HPDE6-E6E7 (cell line): ENCODE results near the gene BUD13.

Source experiments
- DNase-seq: peaks from one replicate; pipeline ENCODE4 v3.0.0; 2011; ENCODE audit warnings: missing footprints; ENCODE audit errors: extremely low spot score

Gene BUD13

DNA sequence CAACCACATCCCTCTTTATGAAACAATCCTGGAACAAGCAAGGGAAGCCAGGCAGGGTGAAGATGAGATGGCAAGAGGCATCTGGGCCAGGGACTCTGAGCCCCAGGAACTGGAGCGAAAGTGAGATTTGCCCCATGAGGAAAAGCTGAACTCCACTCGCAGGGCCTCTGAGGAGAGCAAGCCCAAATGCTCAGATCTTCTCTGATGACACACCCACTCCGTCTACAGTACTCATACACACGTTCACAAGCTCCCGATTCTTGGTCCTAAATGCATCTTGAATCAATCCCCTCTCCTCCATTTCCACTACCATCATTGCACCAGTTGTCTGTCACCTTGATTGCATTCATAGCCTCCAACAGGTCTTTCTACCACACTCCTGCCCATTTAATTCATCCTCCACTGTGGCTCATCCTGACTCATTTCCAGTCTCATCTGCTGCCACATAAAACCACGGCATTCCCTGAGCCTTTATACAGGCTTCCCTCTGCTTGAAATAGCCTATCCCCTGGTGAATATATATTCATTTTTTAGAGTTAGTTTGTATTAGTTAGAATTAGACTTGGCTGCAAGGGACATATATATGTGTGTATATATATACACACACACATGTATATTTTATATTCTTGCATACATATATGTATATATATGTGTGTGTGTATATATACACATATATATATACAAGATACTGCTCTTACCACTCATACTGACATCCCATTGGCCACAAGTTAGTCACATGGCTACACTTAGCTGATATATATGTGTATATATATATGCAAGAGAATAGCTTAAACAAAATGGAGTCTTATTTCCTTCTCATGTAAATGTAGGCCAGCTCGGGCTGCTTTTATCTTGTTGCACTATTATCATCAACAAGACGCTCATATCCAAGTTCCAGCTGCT lies 20.3 kb upstream of the BUD13 start:
- peak; percentile 57 for DNase-seq

DNA sequence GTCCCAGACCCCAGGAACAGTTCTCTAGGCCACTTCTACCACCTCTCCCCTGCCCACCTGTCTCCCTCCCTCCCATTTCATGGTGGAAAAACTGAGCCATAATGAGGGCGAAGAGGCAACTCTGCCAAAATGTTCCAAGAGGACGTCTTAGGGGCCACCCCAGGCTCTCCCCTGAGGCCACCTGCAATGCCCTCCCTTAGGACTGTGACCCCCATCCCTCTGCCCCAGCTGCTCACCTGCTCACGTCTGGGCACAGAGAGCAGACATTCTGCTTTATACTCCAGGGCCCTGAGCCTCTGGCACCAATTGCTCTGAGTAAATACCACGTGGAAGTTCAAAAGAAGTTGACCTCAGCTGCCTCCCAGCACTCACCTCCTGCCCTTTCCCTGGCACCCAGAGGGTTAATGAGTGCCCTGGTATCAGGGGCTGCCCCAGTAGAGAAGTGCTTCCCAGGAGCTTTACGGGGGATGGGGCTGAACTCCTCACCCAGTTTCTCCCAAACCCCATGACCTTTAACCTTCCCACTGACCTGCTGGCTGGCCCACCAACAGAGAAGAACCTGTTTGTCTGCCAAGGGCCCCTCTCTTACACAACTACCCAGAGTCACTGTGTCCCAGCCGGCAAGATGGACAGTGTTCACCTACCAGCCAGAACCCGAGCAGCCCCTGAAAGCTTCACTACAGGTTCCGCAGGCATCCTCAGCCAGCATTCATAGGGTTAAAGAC lies 19.5 kb upstream of the BUD13 start:
- no peak for DNase-seq

DNA sequence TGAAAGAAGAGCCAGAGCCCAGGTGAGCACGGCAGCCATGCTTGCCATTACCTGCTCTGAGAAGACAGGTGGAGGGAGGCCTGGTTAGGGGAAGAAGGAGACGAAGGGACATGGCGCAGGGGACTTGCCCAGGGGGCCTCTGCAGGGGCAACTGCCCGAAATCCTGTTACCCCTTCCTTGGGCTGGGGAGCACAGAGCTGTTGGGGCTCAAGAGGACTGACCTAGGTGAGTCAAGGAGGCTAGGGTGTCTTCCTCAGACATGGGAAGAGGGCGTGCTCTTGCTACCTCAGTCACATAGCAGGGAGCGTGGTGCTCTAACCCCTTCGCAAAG lies 19.0 kb upstream of the BUD13 start, which contains the start of gene APOA5:
APOA5 (minus strand) TSS at position 67 of the 331 bp plus-strand sequence; CDS start at position 48, 19 bp downstream.
- DNase-seq = no peak

DNA sequence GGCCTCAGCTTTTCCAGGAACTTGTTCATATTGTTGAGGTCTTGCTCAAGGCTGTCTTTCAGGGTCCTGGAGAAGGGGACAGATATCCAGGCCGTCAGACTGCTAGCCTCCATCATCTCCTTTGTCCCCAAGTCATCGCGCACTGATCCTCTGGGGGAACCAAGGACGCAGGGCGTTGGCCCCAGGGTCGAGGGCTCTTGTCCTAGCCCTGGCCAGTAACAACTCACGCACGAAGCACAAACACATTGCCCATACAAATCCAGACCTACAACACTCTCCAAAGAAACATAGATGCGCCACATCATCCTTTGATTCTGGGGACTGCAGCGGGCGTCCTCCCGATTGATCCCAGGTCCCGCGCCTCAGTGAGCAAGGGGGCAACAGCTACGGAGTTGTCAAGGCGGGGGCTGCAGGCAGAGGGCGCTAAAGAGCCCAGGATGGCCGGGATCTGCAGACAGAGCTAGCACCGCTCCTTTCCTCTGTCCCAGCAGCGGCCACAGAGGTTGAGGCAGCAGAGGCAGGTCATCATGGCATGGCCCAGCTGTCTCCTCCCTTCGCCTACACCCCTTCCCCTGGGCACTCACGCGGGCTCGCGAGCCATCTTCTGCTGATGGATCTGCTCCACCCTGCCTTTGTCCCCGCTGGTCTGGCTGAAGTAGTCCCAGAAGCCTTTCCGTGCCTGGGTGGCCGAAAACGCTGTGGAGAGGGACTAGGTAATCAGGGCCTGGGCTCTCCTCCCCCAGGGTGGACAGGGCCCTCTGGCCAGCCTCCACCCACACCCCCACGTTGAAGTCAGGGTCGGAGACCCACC lies 18.4 kb upstream of the BUD13 start:
- no peak for DNase-seq

DNA sequence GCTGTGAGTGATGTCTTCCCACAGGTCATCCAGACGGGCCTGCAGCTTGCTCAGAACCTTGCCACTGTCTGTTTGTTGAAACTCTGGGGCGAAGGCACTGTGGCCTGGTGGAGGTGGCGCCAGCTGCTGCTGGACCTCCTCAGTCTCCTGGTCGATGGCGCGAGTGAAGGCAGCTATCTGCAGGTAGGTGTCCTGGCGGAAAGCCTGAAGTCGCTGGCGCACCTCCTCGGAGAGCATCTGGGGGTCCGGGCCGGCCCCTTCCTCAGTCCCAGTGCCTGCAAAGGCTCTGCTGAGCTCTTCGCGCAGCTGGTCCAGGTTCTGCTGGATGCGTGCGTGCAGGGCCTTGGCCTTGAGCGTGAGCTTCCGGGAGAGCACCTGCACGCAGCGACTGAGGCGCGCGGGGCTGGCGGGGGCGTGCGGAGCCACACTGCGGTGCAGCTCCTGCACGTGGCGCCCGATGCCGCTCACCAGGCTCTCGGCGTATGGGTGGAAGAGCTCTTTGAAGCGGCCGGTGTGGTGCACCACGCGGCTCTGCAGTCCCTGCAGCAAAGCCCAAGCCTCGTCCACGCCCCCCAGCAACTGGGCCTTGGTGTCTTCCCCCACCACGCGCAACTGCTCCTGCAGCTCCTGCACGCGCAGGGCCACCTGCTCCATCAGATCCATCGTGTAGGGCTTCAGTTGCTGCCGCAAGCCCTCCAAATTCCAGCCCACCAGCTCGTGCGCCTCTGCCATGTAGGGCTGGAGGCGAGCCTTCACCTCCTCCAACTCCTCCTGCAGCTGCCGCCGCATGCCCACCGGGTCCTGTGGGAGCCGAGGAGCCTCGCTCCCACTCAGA lies 17.6 kb upstream of the BUD13 start:
- DNase-seq = no peak

DNA sequence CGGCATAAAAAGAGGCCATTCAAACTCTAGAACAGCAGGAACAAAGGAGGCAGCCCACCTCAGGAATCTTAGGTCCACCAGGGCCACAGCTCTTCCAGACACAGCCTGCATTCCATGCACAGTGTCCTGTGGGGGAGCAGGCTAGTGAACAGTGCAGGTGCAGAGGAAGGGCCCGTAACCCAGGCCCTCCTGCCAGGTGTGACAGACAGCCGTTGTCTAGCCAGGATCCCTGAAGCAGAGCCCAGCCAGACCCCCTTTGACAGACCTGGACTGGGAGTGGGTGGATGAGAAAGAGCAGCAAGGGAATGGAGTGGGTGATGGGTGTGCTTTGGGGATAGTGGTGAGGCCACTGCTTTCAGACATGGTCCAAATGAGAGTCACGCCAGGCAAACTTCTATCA lies 16.2 kb upstream of the BUD13 start:
- DNase-seq = no peak

DNA sequence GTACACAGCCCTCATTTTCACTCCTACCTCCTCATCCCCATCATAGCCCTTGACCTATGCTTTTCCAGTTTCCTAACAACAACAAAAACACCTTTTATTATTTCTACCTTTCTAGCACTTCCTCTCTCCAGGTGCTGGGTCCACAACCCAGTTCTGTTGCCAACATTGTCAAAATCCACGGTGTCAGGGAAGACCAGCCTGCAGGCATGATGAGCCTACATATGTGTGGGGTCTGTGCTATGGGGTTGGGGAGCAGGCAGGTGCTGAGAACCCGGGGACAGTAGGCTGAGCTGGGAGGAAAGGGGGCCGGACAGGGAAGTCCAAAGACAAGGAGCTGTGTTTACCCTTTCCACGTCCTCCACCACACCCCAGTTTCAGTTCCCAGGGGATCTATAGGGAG lies 15.7 kb upstream of the BUD13 start:
- DNase-seq = no peak

DNA sequence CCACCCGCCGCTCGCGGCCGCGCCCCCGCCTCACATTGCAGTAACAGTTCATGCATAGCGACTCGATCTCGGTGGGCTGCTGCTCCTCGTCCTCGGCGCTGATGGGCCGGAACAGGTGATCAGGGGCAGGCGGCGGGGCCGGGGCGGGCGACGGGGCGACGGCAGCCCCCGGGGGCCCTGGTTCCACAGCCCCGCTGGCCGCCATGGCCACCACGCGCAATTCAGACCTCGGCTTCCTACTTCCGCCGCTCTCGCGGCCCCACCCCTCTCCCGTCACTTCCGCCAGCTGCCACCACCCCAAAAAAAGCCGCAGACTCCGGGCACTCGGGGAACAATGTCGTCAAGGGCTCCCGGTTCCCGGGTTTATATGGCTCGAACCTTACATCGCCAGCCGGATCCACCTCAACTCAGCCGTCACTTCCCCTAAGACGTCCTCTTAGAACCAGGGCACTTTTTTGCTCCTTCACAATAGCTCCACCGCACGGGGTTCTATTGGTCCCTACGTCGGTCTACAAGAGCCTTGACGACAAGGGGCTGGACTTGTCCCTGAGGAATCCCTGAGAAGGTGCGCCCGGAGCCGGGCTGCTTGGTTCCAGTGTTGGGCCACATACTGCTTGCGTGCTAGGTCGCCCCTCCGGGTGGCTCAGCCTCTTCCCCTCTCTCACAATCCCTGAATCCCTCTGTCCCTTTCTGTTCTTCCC lies 15.1 kb upstream of the BUD13 start, which contains the start of gene ZPR1:
ZPR1 (minus strand) TSS at position 238 of the 701 bp plus-strand sequence; CDS start at position 205, 33 bp downstream.
- DNase-seq = peak; percentile 91

DNA sequence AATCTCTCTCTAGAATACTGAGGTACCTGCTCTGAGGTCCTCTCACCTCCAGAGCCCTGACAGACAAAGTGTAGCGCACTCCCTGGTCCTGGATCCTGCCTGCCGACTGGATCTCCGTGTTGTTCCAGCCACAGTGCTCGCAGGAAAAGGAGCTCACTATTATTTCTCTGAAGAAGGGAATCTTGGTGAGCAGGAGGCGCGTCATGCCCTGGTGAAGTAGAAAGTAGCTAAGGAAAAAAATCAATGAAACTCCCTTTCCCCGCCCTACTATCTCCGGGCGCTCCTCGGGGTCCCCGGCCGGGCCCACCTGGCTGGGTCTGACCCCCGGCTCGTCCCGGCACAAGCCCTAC lies 14.6 kb upstream of the BUD13 start:
- no peak for DNase-seq

DNA sequence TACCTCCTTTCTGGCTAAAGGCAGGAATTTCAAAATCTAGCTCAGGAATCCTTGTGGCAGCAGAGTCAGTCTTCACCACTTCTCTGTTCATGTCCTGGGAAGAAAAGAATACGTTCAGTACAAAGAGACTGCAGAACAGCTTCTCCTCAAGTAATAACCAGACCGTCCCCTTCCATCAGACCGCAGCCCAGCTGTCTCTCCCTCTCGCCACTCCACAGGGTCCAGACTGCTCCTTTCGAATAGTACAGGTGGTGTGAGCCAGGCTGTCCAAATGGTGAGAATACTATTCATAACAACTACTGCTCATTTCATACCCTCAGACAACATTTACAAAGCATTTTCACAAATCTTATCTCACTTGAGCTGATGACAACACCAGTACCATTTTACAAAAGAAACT lies 14.2 kb upstream of the BUD13 start:
- no peak for DNase-seq

DNA sequence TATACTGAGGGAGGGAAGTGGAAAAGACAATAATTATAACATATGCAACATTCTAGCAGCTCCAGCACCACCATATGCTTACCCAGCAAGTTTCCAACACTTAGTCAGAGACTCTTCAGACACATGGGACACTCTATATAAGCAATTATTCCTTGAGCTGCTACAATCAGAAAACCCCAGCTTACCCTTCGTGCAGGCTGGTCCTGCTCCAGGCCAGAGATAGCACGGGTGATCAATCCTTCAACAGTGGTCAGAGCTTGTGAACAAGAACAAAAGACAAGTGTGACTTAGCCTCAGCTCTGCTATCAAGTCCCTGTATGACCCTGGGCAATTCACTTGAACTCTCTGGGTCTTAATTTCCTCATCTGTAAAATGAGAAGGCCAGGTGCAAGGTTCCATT lies 13.5 kb upstream of the BUD13 start:
- DNase-seq = no peak

DNA sequence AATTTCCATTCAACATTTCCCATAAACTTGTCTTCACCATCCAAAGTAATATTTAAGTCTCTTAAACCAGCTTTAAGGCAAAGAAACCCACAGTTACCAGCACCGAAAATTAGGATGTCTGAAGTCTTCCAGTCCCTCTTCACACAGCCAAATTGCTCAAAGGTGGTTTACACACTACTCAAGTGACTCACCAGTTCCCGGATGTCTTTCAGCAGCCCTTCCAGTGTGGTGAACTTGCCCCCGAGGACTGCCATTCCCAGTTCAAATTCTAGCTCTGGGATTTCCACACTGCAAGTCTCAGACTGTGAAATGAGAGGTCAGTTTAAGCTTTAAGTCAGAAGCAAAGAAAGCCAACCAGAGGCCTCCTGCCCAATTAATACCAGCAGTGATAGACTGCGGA lies 9.9 kb upstream of the BUD13 start:
- DNase-seq = no peak

DNA sequence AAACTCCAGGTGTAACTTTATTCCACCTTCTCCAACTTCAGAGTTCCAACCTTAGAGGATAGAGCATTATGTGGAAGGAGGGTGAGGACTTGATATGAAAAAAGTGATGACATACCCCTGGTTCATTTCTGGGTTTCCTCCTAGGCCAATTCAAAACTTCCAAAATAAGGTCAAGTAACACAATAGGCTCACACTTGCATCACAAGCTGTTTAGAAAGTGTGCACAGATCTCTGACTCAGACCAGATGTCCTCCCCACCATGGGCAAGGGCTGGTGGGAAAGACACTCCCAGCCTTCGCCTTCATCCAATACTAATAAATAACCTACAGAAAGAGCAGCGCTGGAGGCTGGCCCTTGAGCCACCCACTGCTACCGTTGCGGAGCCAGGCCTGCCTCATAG lies 5.8 kb upstream of the BUD13 start:
- DNase-seq = no peak

DNA sequence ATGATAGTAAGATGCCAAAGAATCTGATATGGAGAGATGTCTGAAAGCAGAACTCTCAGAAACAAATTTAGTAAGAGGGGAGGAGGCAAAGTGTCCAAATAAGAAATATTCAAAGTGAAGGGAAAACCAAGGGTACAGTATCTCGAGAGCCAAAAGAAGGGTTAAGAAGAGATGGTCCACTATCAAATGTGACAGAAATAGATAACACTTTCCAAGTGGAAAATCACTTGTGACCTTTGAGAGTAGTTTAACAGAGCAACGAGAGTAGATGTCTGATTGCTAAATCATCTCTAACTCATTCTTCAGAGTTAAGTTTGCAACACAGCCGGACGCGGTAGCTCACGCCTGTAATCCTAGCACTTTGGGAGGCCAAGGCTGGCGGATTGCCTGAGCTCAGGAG lies 4.3 kb upstream of the BUD13 start:
- no peak for DNase-seq

DNA sequence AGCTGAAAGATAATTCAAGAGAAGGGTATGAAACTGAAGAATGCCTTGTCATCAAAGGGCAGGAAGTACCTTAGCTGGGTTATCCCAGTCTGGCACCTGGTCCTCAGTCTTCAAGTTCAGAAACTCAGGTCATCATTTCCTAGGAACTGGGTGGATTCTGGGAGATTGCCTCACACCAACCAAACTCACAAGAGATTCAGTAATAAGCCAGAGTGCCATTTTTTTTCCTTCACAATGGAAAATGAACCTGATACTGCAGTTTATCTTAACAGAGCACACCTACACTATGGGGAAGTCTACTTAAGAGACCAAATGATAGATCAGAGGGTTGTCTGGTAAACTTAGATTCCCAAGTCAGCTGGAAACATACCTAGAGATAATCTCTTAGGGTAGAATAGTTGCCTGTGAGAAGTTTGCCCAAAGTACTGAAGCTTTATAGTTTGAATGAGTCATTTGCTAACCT lies 3.8 kb upstream of the BUD13 start:
- DNase-seq = no peak

DNA sequence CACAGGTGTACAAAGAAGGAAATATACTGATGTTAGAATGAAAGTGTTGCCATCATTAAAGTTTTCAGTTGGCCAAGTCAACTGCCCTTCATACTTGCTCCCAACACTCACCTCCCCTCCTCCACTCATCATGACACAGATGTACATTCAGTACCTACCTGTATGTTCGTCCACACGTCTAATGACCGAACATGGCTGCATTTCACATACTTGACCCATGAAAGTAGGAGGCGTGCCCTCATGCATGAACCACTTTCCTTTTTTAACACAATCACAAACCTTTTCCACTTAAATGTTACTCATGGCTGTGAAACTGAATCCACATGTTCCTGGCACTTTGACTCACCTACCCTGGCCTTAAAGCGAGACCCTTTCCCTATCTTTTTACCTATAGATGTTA lies 3.2 kb upstream of the BUD13 start:
- no peak for DNase-seq

DNA sequence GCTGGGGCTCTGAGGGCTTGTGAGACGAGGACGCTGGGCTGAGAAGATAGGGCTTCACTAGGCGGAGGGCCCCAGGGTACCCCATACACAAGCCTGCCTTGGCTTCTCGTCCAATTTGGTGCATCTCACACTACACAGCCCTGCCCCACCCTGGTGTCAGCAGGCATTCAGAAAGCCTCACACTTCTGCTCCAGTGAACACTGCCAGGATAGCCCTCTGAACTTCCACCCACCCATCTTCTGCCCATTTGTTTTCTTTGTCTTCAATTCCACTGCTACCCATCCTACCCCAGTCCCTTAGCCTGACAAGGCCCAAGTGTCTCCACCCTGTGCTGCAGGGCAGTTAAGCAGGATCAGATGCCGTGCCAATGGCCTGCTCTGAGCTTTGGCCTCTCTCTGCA lies 1.9 kb upstream of the BUD13 start:
- no peak for DNase-seq

DNA sequence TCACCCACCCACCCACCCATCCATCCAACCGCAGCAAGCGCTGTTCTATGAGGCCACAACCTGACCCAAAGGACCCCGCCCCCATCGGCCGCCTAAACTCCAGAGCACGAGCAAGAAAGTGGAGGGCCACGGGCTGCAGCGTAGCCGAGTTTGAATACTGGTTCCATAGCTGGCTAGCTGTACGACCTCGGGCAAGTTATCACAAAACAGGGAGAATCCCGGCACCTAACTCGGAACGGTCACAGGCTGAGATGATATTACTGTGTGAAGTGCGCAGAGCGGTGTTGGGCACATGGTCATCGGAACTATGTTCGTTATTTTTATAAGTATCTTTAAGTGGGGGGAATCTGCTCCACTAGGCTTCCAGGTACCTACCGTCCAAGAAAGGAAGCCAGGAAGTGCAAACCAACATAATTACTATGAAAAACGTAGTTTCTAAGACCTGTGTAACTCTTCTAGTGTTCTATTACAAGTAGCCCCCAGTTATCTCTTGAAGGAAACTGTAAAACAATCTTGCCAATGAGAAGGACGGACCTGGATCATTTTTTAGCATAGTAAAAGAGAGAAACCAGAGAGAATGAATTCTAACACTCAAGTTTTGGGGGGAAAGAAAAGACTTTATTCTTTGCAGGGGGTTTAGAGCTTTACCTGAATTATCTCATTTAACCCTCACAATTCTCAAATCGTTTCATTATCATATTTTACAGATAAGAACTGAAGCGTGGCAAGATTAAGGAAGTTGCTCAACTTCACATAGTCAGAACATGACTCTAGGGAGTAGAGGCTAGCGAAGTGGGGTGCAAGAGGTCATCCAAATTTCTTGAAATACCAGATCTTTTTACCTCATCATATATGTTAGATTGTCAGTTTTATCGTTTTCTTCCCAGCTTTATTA lies 663 bp upstream of the BUD13 start:
- DNase-seq = peak; percentile 25

DNA sequence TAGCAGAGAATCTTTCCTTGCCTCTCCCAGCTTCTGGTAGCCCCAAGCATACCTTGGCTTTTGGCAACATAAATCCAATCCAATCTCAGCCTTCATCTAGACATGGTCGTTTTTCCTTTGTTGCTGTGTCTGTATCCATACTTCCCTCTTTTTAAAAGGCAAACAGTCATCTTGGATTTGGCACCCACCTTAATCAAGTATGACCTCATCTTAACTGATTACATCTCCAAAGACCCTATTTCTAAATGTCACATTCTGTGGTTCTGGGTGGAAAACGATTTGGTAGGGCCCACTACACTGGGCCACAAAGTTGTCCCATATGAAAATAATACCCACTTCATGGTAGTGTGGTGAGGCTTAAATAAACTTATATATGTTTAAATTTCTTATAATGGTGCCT lies 852 bp downstream of the BUD13 start:
- no peak for DNase-seq

DNA sequence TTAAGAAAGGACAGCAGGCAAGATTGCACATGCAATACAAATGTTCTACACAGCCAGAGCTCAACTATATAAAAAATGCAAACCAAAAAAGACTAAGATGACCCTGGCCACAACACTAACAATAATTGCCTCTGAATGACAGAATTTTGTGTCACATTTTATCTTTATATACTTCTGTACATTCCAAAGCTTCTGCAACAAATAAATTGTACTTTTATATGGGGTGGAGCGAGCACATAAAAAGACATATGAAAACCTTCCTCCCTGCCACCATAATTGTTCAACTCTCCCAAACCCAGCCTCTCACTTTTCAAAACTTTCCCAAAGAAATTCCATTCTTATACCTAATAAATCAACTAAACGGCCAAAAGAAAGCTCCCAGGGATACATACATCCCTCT lies 10.7 kb downstream of the BUD13 start:
- DNase-seq = no peak
